HEK293 (cell line): ENCODE results near the gene VEZF1.

Experiments used
- CTCF ChIA-PET: fragments of 350-600 bp; formaldehyde crosslinking; extraction: SDS; loops from one replicate; lab custom pipeline; 2021; ENCODE audit warnings: antibody characterized with exemption; lab: Yijun Ruan, JAX
- POLR2A ChIA-PET: fragments of 300-600 bp; formaldehyde crosslinking; extraction: SDS; loops from one replicate; lab custom pipeline; 2020; ENCODE audit warnings: antibody characterized with exemption, inconsistent platforms; lab: Yijun Ruan, JAX
- H3K27ac ChIP-seq: fragments of 200-500 bp; sonication (Bioruptor generic); 2 replicates; pipeline ENCODE4 v1.5.1; 2014; ENCODE audit warnings: low read depth, low read length, control low read depth, inconsistent platforms; ENCODE audit errors: extremely low read depth
- H3K36me3 ChIP-seq, 2 experiments: fragments of 200-500 bp in 1 of 2; sonication (Bioruptor generic) in 1 of 2; 1 replicate in 1 of 2; 2 replicates in 1 of 2; pipeline ENCODE4 v1.5.1; 2014 to 2017; ENCODE audit warnings: inconsistent platforms in 2 of 2, low read length in 2 of 2; ENCODE audit not compliant: control insufficient read depth in 2 of 2, insufficient read depth in 1 of 2
- H3K4me1 ChIP-seq: fragments of 200-500 bp; sonication (Bioruptor generic); 2 replicates; pipeline ENCODE4 v1.5.1; 2014; ENCODE audit warnings: mild to moderate bottlenecking, low read length, inconsistent platforms; ENCODE audit not compliant: control insufficient read depth, insufficient read depth
- H3K4me3 ChIP-seq: 2 replicates; pipeline ENCODE4 v1.5.1; 2011; ENCODE audit warnings: low read depth, mild to moderate bottlenecking, control low read depth, low read length, moderate library complexity
- H3K9me3 ChIP-seq: fragments of 200-500 bp; sonication (Bioruptor generic); 2 replicates; pipeline ENCODE4 v1.5.1; 2014; ENCODE audit warnings: low read depth, low read length, inconsistent platforms; ENCODE audit not compliant: control insufficient read depth, insufficient read depth
- FEZF1 ChIP-seq: fragments of 450-650 bp; formaldehyde crosslinking; IDR thresholded peaks from 2 replicates; pipeline ENCODE4 v1.5.1; 2016; ENCODE audit warnings: missing biosample characterization, missing genetic modification characterization
- GLIS2 ChIP-seq: fragments of 450-650 bp; formaldehyde crosslinking; IDR thresholded peaks from 2 replicates; pipeline ENCODE4 v1.5.1; 2016; ENCODE audit warnings: missing biosample characterization, missing genetic modification characterization
- HOXC10 ChIP-seq: sonication (generic); formaldehyde crosslinking; IDR thresholded peaks from 2 replicates; pipeline ENCODE4 v1.8.1; 2023; ENCODE audit warnings: mild to moderate bottlenecking, missing genetic modification reagents
- KLF16 ChIP-seq: fragments of 450-650 bp; formaldehyde crosslinking; IDR thresholded peaks from 2 replicates; pipeline ENCODE4 v1.5.1; 2017; ENCODE audit warnings: missing biosample characterization, missing genetic modification characterization
- MYNN ChIP-seq: fragments of 450-650 bp; formaldehyde crosslinking; IDR thresholded peaks from 2 replicates; pipeline ENCODE4 v1.5.1; 2016; ENCODE audit warnings: missing biosample characterization, missing genetic modification characterization, borderline replicate concordance
- PRDM1 ChIP-seq: fragments of 450-650 bp; formaldehyde crosslinking; IDR thresholded peaks from 2 replicates; pipeline ENCODE4; 2016; ENCODE audit warnings: missing biosample characterization, missing genetic modification characterization
- SALL2 ChIP-seq: fragments of 450-650 bp; formaldehyde crosslinking; IDR thresholded peaks from 2 replicates; pipeline ENCODE4 v1.5.0; 2017; ENCODE audit warnings: missing biosample characterization, mild to moderate bottlenecking, missing genetic modification characterization, borderline replicate concordance
- ZFHX2 ChIP-seq: fragments of 450-650 bp; formaldehyde crosslinking; conservative IDR thresholded peaks from 2 replicates; pipeline ENCODE4 v1.5.1; 2016; ENCODE audit warnings: missing biosample characterization, missing genetic modification characterization
- ZIC2 ChIP-seq: fragments of 450-650 bp; formaldehyde crosslinking; IDR thresholded peaks from 2 replicates; pipeline ENCODE4 v1.5.1; 2016; ENCODE audit warnings: missing biosample characterization, missing genetic modification characterization
- ZNF10 ChIP-seq: fragments of 450-650 bp; formaldehyde crosslinking; IDR thresholded peaks from 2 replicates; pipeline ENCODE4 v1.5.1; 2017; ENCODE audit warnings: missing biosample characterization, missing genetic modification characterization
- ZNF140 ChIP-seq: fragments of 450-650 bp; formaldehyde crosslinking; IDR thresholded peaks from 2 replicates; pipeline ENCODE4 v1.5.1; 2016; ENCODE audit warnings: missing biosample characterization, missing genetic modification characterization
- ZNF2 ChIP-seq: fragments of 450-650 bp; formaldehyde crosslinking; IDR thresholded peaks from 2 replicates; pipeline ENCODE4 v1.5.1; 2016; ENCODE audit warnings: missing biosample characterization, missing genetic modification characterization
- ZNF302 ChIP-seq: fragments of 450-650 bp; formaldehyde crosslinking; IDR thresholded peaks from 2 replicates; pipeline ENCODE4 v1.5.1; 2016; ENCODE audit warnings: missing biosample characterization, missing genetic modification characterization, low read depth
- ZNF416 ChIP-seq: fragments of 450-650 bp; formaldehyde crosslinking; IDR thresholded peaks from 2 replicates; pipeline ENCODE4 v1.5.1; 2016; ENCODE audit warnings: missing biosample characterization, missing genetic modification characterization
- ZNF623 ChIP-seq: fragments of 450-650 bp; formaldehyde crosslinking; IDR thresholded peaks from 2 replicates; pipeline ENCODE4 v1.5.1; 2016; ENCODE audit warnings: missing biosample characterization, missing genetic modification characterization
- ZNF76 ChIP-seq: fragments of 450-650 bp; formaldehyde crosslinking; IDR thresholded peaks from 2 replicates; pipeline ENCODE4; 2016; ENCODE audit warnings: low read depth, missing biosample characterization, missing genetic modification characterization, borderline replicate concordance
- ZSCAN23 ChIP-seq: fragments of 450-650 bp; formaldehyde crosslinking; IDR thresholded peaks from 2 replicates; pipeline ENCODE4 v1.5.1; 2016; ENCODE audit warnings: missing biosample characterization, missing genetic modification characterization
- TF ChIP-seq, protein P1 (sequence below): fragments of 450-650 bp; formaldehyde crosslinking; IDR thresholded peaks from 2 replicates; pipeline ENCODE4 v1.5.1; 2017; ENCODE audit warnings: missing biosample characterization, missing genetic modification characterization
- TF ChIP-seq, protein P2 (sequence below): fragments of 450-650 bp; formaldehyde crosslinking; IDR thresholded peaks from 2 replicates; pipeline ENCODE4 v1.5.1; 2016; ENCODE audit warnings: missing biosample characterization, missing genetic modification characterization
- TF ChIP-seq, protein P3 (sequence below): fragments of 450-650 bp; formaldehyde crosslinking; IDR thresholded peaks from 2 replicates; pipeline ENCODE4 v1.5.1; 2016; ENCODE audit warnings: missing biosample characterization, missing genetic modification characterization
- TF ChIP-seq, protein P4 (sequence below): fragments of 450-650 bp; formaldehyde crosslinking; IDR thresholded peaks from 2 replicates; pipeline ENCODE4; 2016; ENCODE audit warnings: missing biosample characterization, missing genetic modification characterization
- TF ChIP-seq, protein P5 (sequence below): fragments of 450-650 bp; formaldehyde crosslinking; IDR thresholded peaks from 2 replicates; pipeline ENCODE4 v1.5.1; 2016; ENCODE audit warnings: missing biosample characterization, missing genetic modification characterization, low read depth
- TF ChIP-seq, protein P6 (sequence below): fragments of 450-650 bp; formaldehyde crosslinking; IDR thresholded peaks from 2 replicates; pipeline ENCODE4 v1.5.1; 2016; ENCODE audit warnings: missing biosample characterization, missing genetic modification characterization
- TF ChIP-seq, protein P7 (sequence below): fragments of 450-650 bp; formaldehyde crosslinking; IDR thresholded peaks from 2 replicates; pipeline ENCODE4 v1.5.0; 2017; ENCODE audit warnings: missing biosample characterization, missing genetic modification characterization, borderline replicate concordance

Gene VEZF1

DNA sequence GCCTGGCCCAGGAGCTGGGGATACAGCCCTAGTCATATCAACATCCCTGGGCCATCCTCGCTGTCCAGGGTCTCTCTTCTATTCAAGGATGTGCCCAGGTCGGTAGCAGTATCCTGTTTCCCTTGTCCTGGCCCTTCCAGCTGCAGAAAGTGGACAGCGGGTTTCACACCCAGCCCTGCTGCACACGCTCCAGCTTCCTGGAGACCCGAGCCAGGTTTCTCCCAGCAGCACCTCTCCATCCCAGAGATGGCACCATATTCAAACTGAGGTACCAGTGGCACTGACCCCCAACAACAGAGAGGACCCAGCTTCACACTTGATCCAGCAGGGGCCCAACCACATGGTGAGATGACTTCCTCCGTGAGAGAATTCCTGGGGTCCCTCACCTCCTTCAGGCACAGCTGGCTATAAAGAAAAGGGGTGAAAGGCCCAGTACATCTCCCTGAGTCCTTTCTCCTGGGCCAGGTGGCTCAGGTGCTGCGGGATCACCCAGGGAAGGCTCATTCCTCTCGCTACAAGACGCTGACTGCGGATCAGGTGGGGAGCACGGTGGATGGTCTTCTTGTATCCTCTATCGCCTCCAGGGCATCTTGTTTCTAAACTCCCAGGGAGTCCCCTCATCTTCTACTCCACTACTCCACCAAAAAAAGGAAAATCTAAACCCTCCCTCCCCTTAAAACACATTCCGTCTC is 34.2 kb downstream of the VEZF1 start:
- peaks cover 50% of the 10 kb centered on the region for H3K4me1 ChIP-seq
- H3K4me3 ChIP-seq, result peak overlapping the region; percentile 52; the same call in 1 of the 2 replicates
- ChIA-PET CTCF (interaction anchor here (0.7 to 4.2 kb wide), 10 partner anchors 9 to 96 kb away, joined by 3 to 16 read pairs (median 3); no protein-coding TSS in a partner anchor), POLR2A (interaction anchor here (0.6 to 3.7 kb wide), 18 partner anchors 9 to 776 kb away, joined by 3 to 33 read pairs (median 5); partner anchors contain the start of genes DYNLL2, MRPS23, SRSF1 and VEZF1)
- H3K9me3 ChIP-seq, result no peaks in the 10 kb centered on the region
- H3K27ac ChIP-seq, result peak overlapping the region; percentile 98
- TF ChIP-seq, protein P1, sequence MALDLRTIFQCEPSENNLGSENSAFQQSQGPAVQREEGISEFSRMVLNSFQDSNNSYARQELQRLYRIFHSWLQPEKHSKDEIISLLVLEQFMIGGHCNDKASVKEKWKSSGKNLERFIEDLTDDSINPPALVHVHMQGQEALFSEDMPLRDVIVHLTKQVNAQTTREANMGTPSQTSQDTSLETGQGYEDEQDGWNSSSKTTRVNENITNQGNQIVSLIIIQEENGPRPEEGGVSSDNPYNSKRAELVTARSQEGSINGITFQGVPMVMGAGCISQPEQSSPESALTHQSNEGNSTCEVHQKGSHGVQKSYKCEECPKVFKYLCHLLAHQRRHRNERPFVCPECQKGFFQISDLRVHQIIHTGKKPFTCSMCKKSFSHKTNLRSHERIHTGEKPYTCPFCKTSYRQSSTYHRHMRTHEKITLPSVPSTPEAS (tag by site-specific recombination), result no peak
- TF ChIP-seq, protein P2, sequence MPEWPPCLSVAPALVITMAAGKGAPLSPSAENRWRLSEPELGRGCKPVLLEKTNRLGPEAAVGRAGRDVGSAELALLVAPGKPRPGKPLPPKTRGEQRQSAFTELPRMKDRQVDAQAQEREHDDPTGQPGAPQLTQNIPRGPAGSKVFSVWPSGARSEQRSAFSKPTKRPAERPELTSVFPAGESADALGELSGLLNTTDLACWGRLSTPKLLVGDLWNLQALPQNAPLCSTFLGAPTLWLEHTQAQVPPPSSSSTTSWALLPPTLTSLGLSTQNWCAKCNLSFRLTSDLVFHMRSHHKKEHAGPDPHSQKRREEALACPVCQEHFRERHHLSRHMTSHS (tag by site-specific recombination), result no peak
- TF ChIP-seq, protein P3, sequence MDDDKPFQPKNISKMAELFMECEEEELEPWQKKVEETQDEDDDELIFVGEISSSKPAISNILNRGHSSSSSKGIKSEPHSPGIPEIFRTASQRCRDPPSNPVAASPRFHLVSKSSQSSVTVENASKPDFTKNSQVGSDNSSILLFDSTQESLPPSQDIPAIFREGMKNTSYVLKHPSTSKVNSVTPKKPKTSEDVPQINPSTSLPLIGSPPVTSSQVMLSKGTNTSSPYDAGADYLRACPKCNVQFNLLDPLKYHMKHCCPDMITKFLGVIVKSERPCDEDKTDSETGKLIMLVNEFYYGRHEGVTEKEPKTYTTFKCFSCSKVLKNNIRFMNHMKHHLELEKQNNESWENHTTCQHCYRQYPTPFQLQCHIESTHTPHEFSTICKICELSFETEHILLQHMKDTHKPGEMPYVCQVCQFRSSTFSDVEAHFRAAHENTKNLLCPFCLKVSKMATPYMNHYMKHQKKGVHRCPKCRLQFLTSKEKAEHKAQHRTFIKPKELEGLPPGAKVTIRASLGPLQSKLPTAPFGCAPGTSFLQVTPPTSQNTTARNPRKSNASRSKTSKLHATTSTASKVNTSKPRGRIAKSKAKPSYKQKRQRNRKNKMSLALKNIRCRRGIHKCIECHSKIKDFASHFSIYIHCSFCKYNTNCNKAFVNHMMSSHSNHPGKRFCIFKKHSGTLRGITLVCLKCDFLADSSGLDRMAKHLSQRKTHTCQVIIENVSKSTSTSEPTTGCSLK (tag by site-specific recombination), result no peak
- TF ChIP-seq ZFHX2, result no peak
- TF ChIP-seq ZNF623 (tag by site-specific recombination), result no peak
- TF ChIP-seq ZNF302 (tag by site-specific recombination), result no peak
- no peak for TF ChIP-seq GLIS2 (tag by site-specific recombination)
- TF ChIP-seq, protein P4, sequence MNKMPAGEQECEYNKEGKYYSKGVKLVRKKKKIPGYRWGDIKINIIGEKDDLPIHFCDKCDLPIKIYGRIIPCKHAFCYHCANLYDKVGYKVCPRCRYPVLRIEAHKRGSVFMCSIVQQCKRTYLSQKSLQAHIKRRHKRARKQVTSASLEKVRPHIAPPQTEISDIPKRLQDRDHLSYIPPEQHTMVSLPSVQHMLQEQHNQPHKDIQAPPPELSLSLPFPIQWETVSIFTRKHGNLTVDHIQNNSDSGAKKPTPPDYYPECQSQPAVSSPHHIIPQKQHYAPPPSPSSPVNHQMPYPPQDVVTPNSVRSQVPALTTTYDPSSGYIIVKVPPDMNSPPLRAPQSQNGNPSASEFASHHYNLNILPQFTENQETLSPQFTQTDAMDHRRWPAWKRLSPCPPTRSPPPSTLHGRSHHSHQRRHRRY (tag by site-specific recombination), result no peak
- TF ChIP-seq ZNF10 (tag by site-specific recombination), result no peak
- no peak for TF ChIP-seq SALL2
- TF ChIP-seq ZNF140 (tag by site-specific recombination), result no peak
- TF ChIP-seq ZSCAN23 (tag by site-specific recombination), result no peak
- no peak for TF ChIP-seq FEZF1
- no peak for TF ChIP-seq ZIC2
- TF ChIP-seq, protein P5, sequence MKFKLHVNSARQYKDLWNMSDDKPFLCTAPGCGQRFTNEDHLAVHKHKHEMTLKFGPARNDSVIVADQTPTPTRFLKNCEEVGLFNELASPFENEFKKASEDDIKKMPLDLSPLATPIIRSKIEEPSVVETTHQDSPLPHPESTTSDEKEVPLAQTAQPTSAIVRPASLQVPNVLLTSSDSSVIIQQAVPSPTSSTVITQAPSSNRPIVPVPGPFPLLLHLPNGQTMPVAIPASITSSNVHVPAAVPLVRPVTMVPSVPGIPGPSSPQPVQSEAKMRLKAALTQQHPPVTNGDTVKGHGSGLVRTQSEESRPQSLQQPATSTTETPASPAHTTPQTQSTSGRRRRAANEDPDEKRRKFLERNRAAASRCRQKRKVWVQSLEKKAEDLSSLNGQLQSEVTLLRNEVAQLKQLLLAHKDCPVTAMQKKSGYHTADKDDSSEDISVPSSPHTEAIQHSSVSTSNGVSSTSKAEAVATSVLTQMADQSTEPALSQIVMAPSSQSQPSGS (tag by site-specific recombination), result no peak
- no peaks in the 10 kb centered on the region for H3K36me3 ChIP-seq

DNA sequence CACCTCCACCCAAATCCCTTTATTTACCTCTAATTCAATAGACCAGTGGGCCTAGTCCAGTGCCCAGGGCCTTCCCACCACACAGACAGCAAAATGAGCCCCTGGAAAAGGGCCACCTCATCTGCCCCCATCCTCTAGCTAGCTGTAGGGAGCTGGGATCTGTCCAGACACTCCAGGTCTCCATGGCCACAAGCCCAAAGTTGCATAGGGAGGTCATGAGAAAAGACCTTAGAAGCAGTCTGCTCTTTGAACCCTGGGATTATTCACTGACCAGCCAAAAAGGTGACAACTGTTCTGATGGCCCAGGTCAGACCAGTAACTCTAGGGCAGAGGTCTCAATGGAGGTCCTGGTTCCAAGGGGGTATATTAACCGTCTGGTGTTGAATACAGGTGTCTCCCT is 34.8 kb downstream of the VEZF1 start:
- H3K9me3 ChIP-seq, result no peaks in the 10 kb centered on the region
- no peak for TF ChIP-seq ZNF2 (tag by site-specific recombination)
- TF ChIP-seq ZNF416 (tag by site-specific recombination), result no peak
- TF ChIP-seq HOXC10, result no peak
- TF ChIP-seq MYNN, result no peak
- TF ChIP-seq, protein P6, sequence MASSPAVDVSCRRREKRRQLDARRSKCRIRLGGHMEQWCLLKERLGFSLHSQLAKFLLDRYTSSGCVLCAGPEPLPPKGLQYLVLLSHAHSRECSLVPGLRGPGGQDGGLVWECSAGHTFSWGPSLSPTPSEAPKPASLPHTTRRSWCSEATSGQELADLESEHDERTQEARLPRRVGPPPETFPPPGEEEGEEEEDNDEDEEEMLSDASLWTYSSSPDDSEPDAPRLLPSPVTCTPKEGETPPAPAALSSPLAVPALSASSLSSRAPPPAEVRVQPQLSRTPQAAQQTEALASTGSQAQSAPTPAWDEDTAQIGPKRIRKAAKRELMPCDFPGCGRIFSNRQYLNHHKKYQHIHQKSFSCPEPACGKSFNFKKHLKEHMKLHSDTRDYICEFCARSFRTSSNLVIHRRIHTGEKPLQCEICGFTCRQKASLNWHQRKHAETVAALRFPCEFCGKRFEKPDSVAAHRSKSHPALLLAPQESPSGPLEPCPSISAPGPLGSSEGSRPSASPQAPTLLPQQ (tag by site-specific recombination), result no peak
- TF ChIP-seq ZIC2, result no peak
- TF ChIP-seq KLF16 (tag by site-specific recombination), result no peak
- TF ChIP-seq, protein P7, sequence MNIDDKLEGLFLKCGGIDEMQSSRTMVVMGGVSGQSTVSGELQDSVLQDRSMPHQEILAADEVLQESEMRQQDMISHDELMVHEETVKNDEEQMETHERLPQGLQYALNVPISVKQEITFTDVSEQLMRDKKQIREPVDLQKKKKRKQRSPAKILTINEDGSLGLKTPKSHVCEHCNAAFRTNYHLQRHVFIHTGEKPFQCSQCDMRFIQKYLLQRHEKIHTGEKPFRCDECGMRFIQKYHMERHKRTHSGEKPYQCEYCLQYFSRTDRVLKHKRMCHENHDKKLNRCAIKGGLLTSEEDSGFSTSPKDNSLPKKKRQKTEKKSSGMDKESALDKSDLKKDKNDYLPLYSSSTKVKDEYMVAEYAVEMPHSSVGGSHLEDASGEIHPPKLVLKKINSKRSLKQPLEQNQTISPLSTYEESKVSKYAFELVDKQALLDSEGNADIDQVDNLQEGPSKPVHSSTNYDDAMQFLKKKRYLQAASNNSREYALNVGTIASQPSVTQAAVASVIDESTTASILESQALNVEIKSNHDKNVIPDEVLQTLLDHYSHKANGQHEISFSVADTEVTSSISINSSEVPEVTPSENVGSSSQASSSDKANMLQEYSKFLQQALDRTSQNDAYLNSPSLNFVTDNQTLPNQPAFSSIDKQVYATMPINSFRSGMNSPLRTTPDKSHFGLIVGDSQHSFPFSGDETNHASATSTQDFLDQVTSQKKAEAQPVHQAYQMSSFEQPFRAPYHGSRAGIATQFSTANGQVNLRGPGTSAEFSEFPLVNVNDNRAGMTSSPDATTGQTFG, result no peak
- TF ChIP-seq ZNF76, result no peak
- no peak for TF ChIP-seq PRDM1 (tag by site-specific recombination)
- peaks cover 54% of the 10 kb centered on the region for H3K4me1 ChIP-seq
- no peak overlapping the region for H3K4me3 ChIP-seq
- POLR2A ChIA-PET, result interaction anchor here (0.9 to 3.7 kb wide), 10 partner anchors 10 to 130 kb away, joined by 3 to 33 read pairs (median 6); partner anchors contain the start of genes DYNLL2, SRSF1 and VEZF1
- H3K36me3 ChIP-seq, result no peaks in the 10 kb centered on the region
- H3K27ac ChIP-seq, result peak overlapping the region; percentile 98; the same call in 1 of the 2 replicates
- CTCF ChIA-PET, result interaction anchor here (0.7 to 4.2 kb wide), 10 partner anchors 9 to 96 kb away, joined by 3 to 16 read pairs (median 3); no protein-coding TSS in a partner anchor
